HG02678 (cell line): ENCODE data around the gene KCNC4.
A peak's percentile ranks its signal among the peaks of the same experiment; 100 is the strongest.

ENCODE experiments used
- ATAC-seq: cut with Tn5 transposase; IDR thresholded peaks from one replicate; pipeline ENCODE4 v1.9.1; 2021; ENCODE audit warnings: mild to moderate bottlenecking, moderate library complexity; ENCODE audit not compliant: unreplicated experiment

The KCNC4 gene

GRCh38 chr1:110229348-110230001 is 19.4 kb downstream of the KCNC4 start:
- no peak for ATAC-seq

GRCh38 chr1:110230381-110231199 is 20.5 kb downstream of the KCNC4 start:
- ATAC-seq = no peak

- ATAC-seq = no peak
These were observed 23.7 kb downstream of the KCNC4 start for GRCh38 chr1:110233861-110234260.

GRCh38 chr1:110234691-110235090 is 24.6 kb downstream of the KCNC4 start:
- no peak for ATAC-seq

GRCh38 chr1:110235181-110235833 is 25.2 kb downstream of the KCNC4 start:
- no peak for ATAC-seq

GRCh38 chr1:110235834-110236682 is 25.9 kb downstream of the KCNC4 start:
- ATAC-seq = peak; percentile 47

GRCh38 chr1:110237386-110238152 is 27.5 kb downstream of the KCNC4 start:
- no peak for ATAC-seq

GRCh38 chr1:110239441-110240430 is 29.6 kb downstream of the KCNC4 start:
- no peak for ATAC-seq

GRCh38 chr1:110240476-110241210 is 30.5 kb downstream of the KCNC4 start:
- no peak for ATAC-seq

- no peak for ATAC-seq
These were observed 31.4 kb downstream of the KCNC4 start for GRCh38 chr1:110241516-110241915.

- ATAC-seq = no peak
These were observed 31.9 kb downstream of the KCNC4 start for GRCh38 chr1:110242062-110242461.

GRCh38 chr1:110242731-110243130 is 32.6 kb downstream of the KCNC4 start:
- no peak for ATAC-seq

- ATAC-seq = peak; percentile 28
These were observed 33.0 kb downstream of the KCNC4 start for GRCh38 chr1:110243146-110243545.

- ATAC-seq = peak; percentile 68
These were observed 33.5 kb downstream of the KCNC4 start for GRCh38 chr1:110243574-110243973.

- no peak for ATAC-seq
These were observed 35.9 kb downstream of the KCNC4 start for GRCh38 chr1:110245876-110246620.

- ATAC-seq = no peak
These were observed 38.6 kb downstream of the KCNC4 start for GRCh38 chr1:110248746-110249145.

GRCh38 chr1:110249256-110249655 is 39.1 kb downstream of the KCNC4 start:
- no peak for ATAC-seq

- ATAC-seq = no peak
These were observed 39.9 kb downstream of the KCNC4 start for GRCh38 chr1:110250008-110250407.
